Motor neuron (in vitro differentiated cells): ENCODE data around the gene ELOVL7. TPM values are rescaled to one million over a fixed set of nuclear protein-coding genes. Genes with fewer than 3 reads are reported as not detected.
A peak's percentile ranks its signal among the peaks of the same experiment; 100 is the strongest.
"Not testable (repeated sequence)": the region's sequence is repeated elsewhere in the genome, so short reads cannot be mapped to it uniquely, and the experiment has no call there.

Experiments
- ATAC-seq, 8 experiments: fragments of 200-7000 bp; cut with Tn5 transposase; replicated peaks in 6 of 8; 2 replicates each; pipeline ENCODE4 v1.8.0; 2021; ENCODE audit warnings: mild to moderate bottlenecking in 8 of 8, moderate library complexity in 8 of 8
- H3K27ac ChIP-seq, 2 donors: fragments of 250-450 bp; sonication (Bioruptor Pico); 2 replicates each; pipeline ENCODE4 v1.9.0; 2021; ENCODE audit warnings: antibody characterized with exemption in 2 of 2, mild to moderate bottlenecking in 2 of 2, moderate library complexity in 1 of 2
- H3K4me1 ChIP-seq, 2 donors: fragments of 250-450 bp; sonication (Bioruptor Pico); replicated peaks in 1 of 2; 2 replicates each; pipeline ENCODE4 v1.6.1; 2021; ENCODE audit warnings: antibody characterized with exemption in 2 of 2, mild to moderate bottlenecking in 2 of 2, moderate library complexity in 1 of 2
- H3K4me3 ChIP-seq, 5 donors: fragments of 250-450 bp; sonication (Bioruptor Pico); 2 replicates each; pipeline ENCODE4 v1.9.0; 2021; ENCODE audit warnings: antibody characterized with exemption in 5 of 5, mild to moderate bottlenecking in 5 of 5, moderate library complexity in 4 of 5
- WGBS, 10 experiments: fragments of 450-650 bp; shearing (Covaris generic); methylation state at CpG; one replicate each; pipeline ENCODE4 v1.0.0; 2022; 5-methylcytosine and 5-hydroxymethylcytosine counted together
- in situ Hi-C, 9 experiments: fragments of 400-800 bp; cut with MboI; loops; one replicate each; pipeline ENCODE4 v1.15.0; 2021; ENCODE audit warnings: low sequenced_read_pairs in 9 of 9, low pct_unique_long_range_greater_than_20kb in 2 of 9; ENCODE audit not compliant: unreplicated experiment in 9 of 9
- total RNA-seq, 8 experiments: library from RNA; unstranded; fragments of 300-600 nt; gene quantifications; 2 replicates each; pipeline versions ENCODE4 v1.2.3 to v1.2.4, GENCODE V29; 2022

ELOVL7 gene
- total RNA-seq = 1 to 10 TPM in 4 of 8 experiments, under 1 TPM in 4; 0.08 to 5.4 (median 1.4) TPM

DNA sequence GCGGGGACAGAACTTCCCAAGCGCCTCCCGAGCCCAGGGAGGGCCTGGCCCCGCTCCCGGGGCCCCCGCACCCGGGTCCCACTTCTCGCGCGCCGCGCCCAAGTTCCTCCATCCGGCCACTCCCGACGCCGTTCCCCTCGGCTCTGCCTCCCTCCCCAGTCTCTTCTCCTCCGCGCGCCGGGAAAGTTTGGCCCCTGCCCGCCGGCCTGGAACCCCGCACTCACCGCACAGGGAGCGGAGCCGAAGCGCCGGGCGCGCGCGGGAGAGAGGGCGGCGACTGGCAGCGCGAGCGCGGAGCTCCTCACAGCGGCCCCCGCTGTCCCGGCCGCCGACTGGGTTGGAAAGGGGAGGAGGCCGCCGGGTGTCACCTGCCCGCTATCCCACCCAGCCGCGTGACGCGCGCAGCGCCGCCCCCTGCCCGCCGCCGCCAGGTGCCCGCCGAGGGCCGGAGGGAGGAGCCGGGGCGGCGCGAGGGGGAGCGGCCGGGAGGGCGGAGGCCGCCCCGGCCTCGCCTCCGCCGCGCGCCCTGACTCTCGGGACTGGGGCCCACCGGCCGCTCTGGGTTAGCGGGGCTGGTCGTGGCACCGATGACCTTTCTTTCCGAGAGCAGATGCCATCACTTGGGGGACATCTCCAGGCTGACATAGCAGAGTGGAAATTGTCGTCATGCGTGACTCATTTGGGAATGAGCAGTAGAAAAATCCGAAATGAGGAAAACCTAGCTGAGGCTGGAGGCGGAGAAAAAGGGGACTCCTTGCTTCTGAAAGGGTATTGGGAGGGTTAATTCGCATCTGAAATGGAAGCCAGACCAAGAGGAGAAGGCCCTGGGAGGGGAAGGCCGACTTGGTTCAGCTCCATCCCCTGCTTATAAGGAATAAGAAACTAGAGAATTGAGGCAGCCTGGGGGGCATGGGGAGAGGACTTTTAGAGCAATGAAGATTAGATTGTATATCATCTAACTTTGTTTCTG is at the start of gene ELOVL7:
Gene ELOVL7 (minus strand): TSS at position 334 of the 970 bp plus-strand sequence. CDS start 56,872 bp downstream, outside the sequence.
- in situ Hi-C loops = no loop called here
- ATAC-seq = peak; percentile 77 to 98 (median 96)
- H3K4me3 ChIP-seq = peak within 1 kb of the TSS; percentile 50 to 76 (median 56)
- no peak within 1 kb of the TSS for H3K27ac ChIP-seq
- 0 to 29% (median 3%) methylated on average over 1 to 9 of the region's 87 CpGs for WGBS, 10 experiments
- H3K4me1 ChIP-seq = peaks cover 4 to 6% of the 10 kb centered on the region in 2 donors

DNA sequence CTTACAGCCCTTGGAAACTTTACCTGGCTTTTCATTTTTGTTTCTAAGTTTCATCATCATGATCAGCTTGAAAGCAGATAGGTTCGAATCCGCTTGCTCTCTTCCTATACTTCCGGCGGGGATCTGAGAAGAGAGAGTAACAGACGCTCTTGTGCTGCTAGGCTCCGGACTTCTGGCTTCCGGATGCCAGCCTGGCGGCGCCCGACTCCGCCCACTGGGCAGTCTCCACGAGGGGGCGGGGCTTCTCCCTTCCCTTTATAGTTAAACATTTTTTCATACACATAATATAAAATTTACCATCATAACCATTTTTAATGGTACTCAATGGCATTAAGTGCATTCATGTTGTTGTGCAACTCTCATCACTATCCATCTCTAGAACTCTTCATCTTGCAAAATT is 49.5 kb upstream of the ELOVL7 start:
- no peak overlapping the region for H3K27ac ChIP-seq
- in situ Hi-C loops = loop anchor here in 1 of 9 experiments (25.0 kb wide), 1 partner anchor 206 kb away; no protein-coding TSS in a partner anchor
- no peak overlapping the region for H3K4me3 ChIP-seq
- no peak for ATAC-seq
- H3K4me1 ChIP-seq = no peaks in the 10 kb centered on the region
- WGBS, 10 experiments = 84 to 100% (median 95%) methylated on average over 3 to 11 of the region's 13 CpGs

DNA sequence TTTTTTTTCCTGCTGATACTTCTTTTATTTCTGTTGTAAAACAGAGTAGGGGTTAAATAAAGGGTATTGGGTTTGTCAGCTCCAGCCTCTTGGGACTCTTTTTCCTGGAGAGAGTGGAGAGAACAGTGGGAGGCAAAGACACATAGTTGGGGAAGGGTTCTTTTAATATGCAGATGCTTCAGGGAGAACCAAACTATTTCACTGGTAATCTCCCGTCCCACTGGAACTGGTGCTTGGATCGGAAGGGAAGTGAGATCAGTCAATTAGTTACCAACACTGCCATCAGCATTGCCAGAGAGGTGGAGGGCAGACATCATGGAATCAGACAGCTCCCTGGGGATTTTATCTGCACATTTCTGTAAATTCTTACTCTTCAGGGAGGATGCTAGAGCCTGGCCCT is 47.6 kb upstream of the ELOVL7 start:
- 43 to 100% (median 65%) methylated on average over 1 to 2 of the region's 2 CpGs; no CpG with 5 or more reads in 4 of the 10 experiments for WGBS, 10 experiments
- no peak overlapping the region for H3K27ac ChIP-seq
- in situ Hi-C loops = loop anchor here in 1 of 9 experiments (25.0 kb wide), 1 partner anchor 204 kb away; no protein-coding TSS in a partner anchor
- no peaks in the 10 kb centered on the region for H3K4me1 ChIP-seq
- H3K4me3 ChIP-seq = no peak overlapping the region
- no peak for ATAC-seq

DNA sequence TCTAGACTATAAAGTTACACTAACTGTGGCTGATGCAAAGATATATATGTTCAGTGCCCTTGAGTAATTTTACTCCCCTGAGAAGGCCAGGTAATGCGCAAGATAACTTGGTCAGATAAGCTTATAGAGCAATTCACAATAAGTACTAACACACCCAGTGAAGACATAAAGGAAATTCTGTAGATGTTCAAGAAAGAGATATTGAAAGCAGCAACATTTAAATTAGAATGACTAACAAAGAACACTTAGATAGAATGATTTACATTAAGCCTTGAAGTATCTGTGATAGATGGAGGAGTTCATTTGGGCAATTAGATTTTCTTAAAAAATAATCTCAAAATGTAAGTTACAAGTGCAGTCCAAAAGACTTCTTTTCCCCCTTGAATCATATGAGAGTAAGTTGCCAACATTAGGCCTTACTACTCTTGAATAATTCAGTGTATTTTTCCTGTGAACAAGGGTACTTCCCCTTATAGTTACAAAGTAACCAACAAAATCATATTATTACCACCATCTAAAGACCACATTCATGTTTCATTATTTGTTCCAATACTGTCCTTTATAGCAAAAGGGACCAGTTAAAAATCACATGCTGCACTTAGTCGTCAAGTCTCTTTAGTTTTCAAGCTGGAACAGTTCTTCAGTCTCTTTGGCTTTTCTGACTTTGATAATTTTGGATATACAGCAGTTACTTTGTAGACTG is 44.4 kb upstream of the ELOVL7 start:
- Histone ChIP-seq H3K4me3 (no peak overlapping the region), H3K27ac (no peak overlapping the region), H3K4me1 (no peaks in the 10 kb centered on the region)
- in situ Hi-C loops = loop anchor here in 1 of 9 experiments (25.0 kb wide), 1 partner anchor 201 kb away; no protein-coding TSS in a partner anchor
- WGBS, 10 experiments = 60 to 100% (median 98%) methylated on average over 1 to 2 of the region's 2 CpGs
- no peak for ATAC-seq

DNA sequence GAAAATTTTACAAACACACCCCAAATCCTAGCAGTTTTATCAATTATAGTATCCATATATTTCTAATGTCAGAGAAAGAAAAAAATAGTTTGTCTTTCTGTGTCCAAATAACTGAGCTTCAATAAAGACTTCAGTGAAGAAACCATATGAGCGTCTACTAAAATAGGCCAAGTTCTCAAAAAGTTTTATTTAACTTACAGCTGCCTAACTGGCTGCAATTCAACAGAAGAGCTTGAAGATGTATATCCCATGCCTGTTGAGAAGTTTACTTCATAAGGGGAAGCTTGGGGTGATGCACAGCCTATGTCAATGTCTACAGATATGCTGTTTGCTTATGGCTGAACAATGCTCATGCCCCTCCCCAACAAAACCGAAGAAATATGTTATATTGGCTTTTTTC is 43.7 kb upstream of the ELOVL7 start:
- in situ Hi-C loops = loop anchor here in 1 of 9 experiments (25.0 kb wide), 1 partner anchor 200 kb away; no protein-coding TSS in a partner anchor
- no peak for ATAC-seq
- Histone ChIP-seq H3K27ac (no peak overlapping the region), H3K4me3 (no peak overlapping the region), H3K4me1 (no peaks in the 10 kb centered on the region)
- WGBS, 10 experiments = 70 to 100% (median 93%) methylated on average over 1 to 2 of the region's 2 CpGs; no CpG with 5 or more reads in 2 of the 10 experiments

DNA sequence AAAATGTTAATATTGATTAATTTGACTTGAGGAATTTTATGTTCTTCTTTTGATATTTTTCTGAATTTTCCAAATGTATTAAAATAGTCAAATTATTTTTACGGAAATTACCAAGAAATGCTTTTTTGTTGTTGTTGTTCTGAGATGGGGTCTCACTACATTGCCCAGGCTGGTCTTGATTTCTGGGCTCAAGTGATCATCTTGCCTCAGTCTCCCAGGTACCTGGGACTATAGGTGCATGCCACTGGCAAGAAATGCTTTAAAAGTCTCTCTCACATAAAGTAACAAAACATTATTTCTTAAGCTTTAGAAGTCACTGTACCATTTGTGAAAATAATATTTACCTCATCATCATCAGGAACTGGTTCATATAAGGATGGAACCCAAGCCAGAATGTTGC is 43.0 kb upstream of the ELOVL7 start:
- 100% methylated on average over 1 of the region's 1 CpG; no CpG with 5 or more reads in 3 of the 10 experiments for WGBS, 10 experiments
- Histone ChIP-seq H3K27ac (no peak overlapping the region), H3K4me3 (no peak overlapping the region), H3K4me1 (no peaks in the 10 kb centered on the region)
- in situ Hi-C loops = loop anchor here in 1 of 9 experiments (25.0 kb wide), 1 partner anchor 200 kb away; no protein-coding TSS in a partner anchor
- no peak for ATAC-seq

DNA sequence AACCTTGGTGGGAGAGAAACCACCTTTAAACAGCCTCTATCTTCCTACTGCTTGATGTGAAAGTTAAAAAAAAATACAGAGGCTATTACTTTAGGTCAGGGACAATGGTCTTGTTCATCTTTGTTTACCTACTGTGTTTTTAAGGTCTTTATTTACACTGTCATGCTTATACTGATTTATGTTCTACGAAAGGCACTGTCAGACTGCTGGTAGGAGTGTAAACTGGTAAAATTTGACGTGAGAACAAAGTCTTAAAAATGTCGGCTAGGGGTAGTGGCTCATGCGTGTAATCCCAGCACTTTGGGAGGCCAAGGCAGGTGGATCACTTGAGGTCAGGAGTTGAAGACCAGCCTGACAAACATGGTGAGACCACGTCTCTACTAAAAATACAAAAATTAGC is 42.1 kb upstream of the ELOVL7 start:
- no peak for ATAC-seq
- in situ Hi-C loops = loop anchor here in 1 of 9 experiments (25.0 kb wide), 1 partner anchor 199 kb away; no protein-coding TSS in a partner anchor
- Histone ChIP-seq H3K27ac (no peak overlapping the region), H3K4me1 (no peaks in the 10 kb centered on the region), H3K4me3 (no peak overlapping the region)
- 80 to 100% (median 100%) methylated on average over 1 to 5 of the region's 5 CpGs; no CpG with 5 or more reads in 1 of the 10 experiments for WGBS, 10 experiments

DNA sequence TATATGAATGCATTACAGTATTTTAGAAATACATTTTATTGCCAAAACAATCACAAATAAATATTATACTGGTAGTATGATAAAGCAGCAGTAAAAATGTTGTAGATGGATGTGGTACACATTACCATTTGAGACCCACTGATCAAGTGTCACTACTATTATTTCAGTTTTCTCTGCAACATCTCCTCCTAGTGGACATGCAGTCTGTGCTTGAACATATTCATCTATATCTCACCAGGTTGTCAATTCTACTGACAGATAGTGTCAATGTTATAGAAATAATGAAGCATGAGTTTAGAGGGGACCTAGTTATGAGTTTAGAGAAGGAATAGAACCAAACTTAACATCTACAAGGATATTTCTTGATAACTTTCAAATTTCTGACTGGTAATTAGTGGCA is 39.2 kb upstream of the ELOVL7 start:
- in situ Hi-C loops = loop anchor here in 1 of 9 experiments (25.0 kb wide), 1 partner anchor 196 kb away; no protein-coding TSS in a partner anchor
- ATAC-seq = peak in 2 of 8 experiments; percentile 27 to 55
- H3K27ac ChIP-seq = no peak overlapping the region
- no peaks in the 10 kb centered on the region for H3K4me1 ChIP-seq
- no peak overlapping the region for H3K4me3 ChIP-seq

DNA sequence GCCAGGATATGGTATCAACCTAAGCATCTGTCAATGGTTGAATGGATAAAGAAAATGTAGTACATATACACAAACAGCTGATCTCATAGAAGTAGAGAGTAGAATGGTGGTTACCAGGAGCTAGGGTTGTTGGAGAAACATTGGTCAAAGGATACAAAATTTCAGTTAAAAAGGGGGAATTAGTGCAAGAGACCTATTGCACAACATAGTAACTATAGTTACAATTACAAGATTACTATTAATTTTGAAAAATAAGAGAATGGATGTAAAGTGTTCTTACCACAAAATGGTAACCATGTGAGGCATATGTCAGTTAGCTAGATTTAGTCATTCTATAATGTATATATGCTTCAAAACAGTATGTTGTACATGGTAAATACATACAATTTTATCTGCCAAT is 28.8 kb upstream of the ELOVL7 start:
- no peak overlapping the region for H3K27ac ChIP-seq
- no peak for ATAC-seq
- H3K4me1 ChIP-seq = no peaks in the 10 kb centered on the region
- H3K4me3 ChIP-seq = no peak overlapping the region
- in situ Hi-C loops = no loop called here

DNA sequence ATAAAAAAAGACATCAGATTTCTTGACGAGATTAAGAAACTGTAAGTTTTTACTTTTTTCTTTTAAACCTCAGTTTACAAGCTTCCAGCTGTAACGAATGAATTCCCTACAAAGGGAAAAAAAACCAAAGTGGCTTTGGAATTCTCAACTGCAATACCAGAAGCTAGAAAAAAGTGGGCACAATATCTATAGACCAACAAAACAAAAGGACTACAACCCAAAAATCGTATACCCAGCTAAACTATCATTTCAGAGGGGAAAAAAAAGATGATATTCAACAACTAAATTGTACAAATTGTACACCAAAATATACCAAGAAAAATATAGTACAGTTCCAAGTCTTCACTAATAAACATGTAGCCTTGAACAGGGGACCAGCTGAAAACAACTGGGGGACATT is 26.8 kb upstream of the ELOVL7 start:
- no peak for ATAC-seq
- H3K4me3 ChIP-seq = no peak overlapping the region
- H3K27ac ChIP-seq = no peak overlapping the region
- WGBS, 10 experiments = 70 to 100% (median 90%) methylated on average over 2 to 3 of the region's 3 CpGs; no CpG with 5 or more reads in 1 of the 10 experiments
- in situ Hi-C loops = no loop called here
- no peaks in the 10 kb centered on the region for H3K4me1 ChIP-seq

DNA sequence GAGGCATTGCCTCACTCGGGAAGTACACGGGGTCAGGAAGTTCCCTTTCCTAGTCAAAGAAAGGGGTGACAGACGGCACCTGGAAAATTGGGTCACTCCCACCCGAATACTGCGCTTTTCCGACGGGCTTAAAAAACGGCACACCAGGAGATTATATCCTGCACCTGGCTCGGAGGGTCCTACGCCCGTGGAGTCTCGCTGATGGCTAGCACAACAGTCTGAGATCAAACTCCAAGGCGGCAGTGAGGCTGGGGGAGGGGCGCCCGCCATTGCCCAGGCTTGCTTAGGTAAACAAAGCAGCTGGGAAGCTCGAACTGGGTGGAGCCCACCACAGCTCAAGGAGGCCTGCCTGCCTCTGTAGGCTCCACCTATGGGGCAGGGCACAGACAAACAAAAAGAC is 16.5 kb upstream of the ELOVL7 start:
- H3K27ac ChIP-seq, in situ Hi-C loops, H3K4me1 ChIP-seq, H3K4me3 ChIP-seq, ATAC-seq: not testable (repeated sequence)
- 96% methylated on average over 4 of the region's 16 CpGs; no CpG with 5 or more reads in 9 of the 10 experiments for WGBS, 10 experiments

DNA sequence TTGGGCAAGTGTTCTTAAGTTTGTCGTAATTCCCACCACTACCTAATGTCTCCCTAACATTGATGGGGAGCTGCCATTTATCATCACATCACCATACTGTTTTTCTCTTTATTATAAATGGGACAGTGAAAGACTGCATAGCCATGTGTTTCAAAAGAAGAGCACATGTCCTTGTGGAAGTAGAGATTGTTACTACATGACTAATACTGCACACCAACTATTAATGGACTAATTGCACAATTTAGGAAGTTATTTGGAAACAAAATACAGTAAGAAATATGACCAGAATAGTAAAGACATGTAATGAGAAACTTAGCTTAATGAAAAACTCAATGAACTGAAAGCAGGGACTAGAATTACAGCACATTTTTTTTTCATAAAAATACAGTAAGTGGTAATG is 12.0 kb upstream of the ELOVL7 start:
- Histone ChIP-seq H3K27ac (no peak overlapping the region), H3K4me1 (no peaks in the 10 kb centered on the region), H3K4me3 (no peak overlapping the region)
- no peak for ATAC-seq
- in situ Hi-C loops = no loop called here
- WGBS, 10 experiments = 80 to 100% (median 100%) methylated on average over 1 of the region's 1 CpG; no CpG with 5 or more reads in 5 of the 10 experiments

DNA sequence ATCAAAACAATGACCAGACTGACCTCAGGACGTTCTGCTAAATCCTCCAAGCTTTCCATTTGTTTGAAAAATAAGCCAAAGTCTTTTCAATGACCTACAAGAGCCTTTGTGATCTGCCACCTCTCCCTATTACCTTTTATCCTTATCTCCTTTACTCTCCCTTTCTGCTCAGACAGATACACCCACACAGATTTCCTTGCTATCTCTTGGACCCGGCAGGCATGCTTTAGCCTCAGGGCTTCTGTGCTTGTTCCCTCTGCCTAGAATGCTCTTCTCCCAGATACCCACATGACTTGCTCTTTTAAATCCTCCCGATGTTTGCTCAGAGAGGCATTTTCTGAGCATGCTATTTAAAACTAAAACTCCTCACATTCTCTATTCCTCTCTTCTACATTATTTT is 8.9 kb upstream of the ELOVL7 start:
- ATAC-seq = no peak
- in situ Hi-C loops = no loop called here
- Histone ChIP-seq H3K4me1 (no peaks in the 10 kb centered on the region), H3K27ac (no peak overlapping the region), H3K4me3 (no peak overlapping the region)
- 0 to 43% (median 32%) methylated on average over 1 to 3 of the region's 3 CpGs for WGBS, 10 experiments
